Measurements from ENCODE around the gene LARP6. TPM values are rescaled to one million over a fixed set of nuclear protein-coding genes. Genes with fewer than 3 reads are reported as not detected.

LARP6 gene
- total RNA-seq, 1 experiment from 2014 or later, result 66.3 TPM

- Histone ChIP-seq H3K4me3 (ENCODE audit: low read depth in 2 of 2, low read length in 2 of 2) (no peak overlapping the region; a peak in 1 of 4 replicates), H3K4me1 (ENCODE audit: control insufficient read depth, insufficient read depth, low read length) (peaks cover 71% of the 10 kb centered on the region), H3K27me3 (ENCODE audit: control insufficient read depth, insufficient read depth, low read length) (no peaks in the 10 kb centered on the region), H3K27ac (ENCODE audit: low read length) (peak overlapping the region; percentile 100), H3K9me3 (ENCODE audit: control insufficient read depth, insufficient read depth, low read depth, low read length) (no peaks in the 10 kb centered on the region), H3K36me3 (ENCODE audit: control insufficient read depth, insufficient read depth, low read length) (no peaks in the 10 kb centered on the region)
- BruUV-seq (replicated peaks), result no TSS peak
- intact Hi-C loops (cut with micrococcal nuclease; ENCODE audit: unreplicated experiment), result no loop called here
- ATAC-seq (no peak), DNase-seq (ENCODE audit: low read depth, low spot score) (no peak)
- POLR2A ChIA-PET, result interaction anchor here (0.7 kb wide), 3 partner anchors 14 to 287 kb away, joined by 3 to 6 read pairs (median 5); no protein-coding TSS in a partner anchor
- TF ChIP-seq SIN3A (IDR thresholded peaks at IDR 0.05; ENCODE audit: borderline replicate concordance, insufficient read depth, low read depth, low read length), result no peak
- TF ChIP-seq CTCF (IDR thresholded peaks at IDR 0.05), result no peak
- no peak for TF ChIP-seq POLR2AphosphoS5 (IDR thresholded peaks at IDR 0.05; ENCODE audit: low read depth, low read length)
- no peak for TF ChIP-seq TCF7L2 (IDR thresholded peaks at IDR 0.05; ENCODE audit: low read depth, low read length)
- no peak for TF ChIP-seq REST (IDR thresholded peaks at IDR 0.05; ENCODE audit: insufficient read depth in 1 of 2, low read depth in 2 of 2, low read length in 1 of 2)
- CTCF ChIA-PET, result interaction anchor here (1.1 kb wide), 1 partner anchor 22 kb away, joined by 4 read pairs; no protein-coding TSS in a partner anchor
- in situ Hi-C loops (cut with HindIII; ENCODE audit: low pct_unique_long_range_greater_than_20kb, low sequenced_read_pairs), result no loop called here
Measured at GRCh38 chr15:70789213-70789612, 64.7 kb downstream of the LARP6 start.

GRCh38 chr15:70788114-70789049 lies 65.6 kb downstream of the LARP6 start:
- TF ChIP-seq POLR2AphosphoS5 (IDR thresholded peaks at IDR 0.05; ENCODE audit: low read depth, low read length) (peak; percentile 70), CTCF (IDR thresholded peaks at IDR 0.05) (no peak), SIN3A (IDR thresholded peaks at IDR 0.05; ENCODE audit: borderline replicate concordance, insufficient read depth, low read depth, low read length) (no peak), REST (IDR thresholded peaks at IDR 0.05; ENCODE audit: insufficient read depth in 1 of 2, low read depth in 2 of 2, low read length in 1 of 2) (no peak), TCF7L2 (IDR thresholded peaks at IDR 0.05; ENCODE audit: low read depth, low read length) (peak; percentile 80)
- no TSS peak for BruUV-seq (replicated peaks)
- Histone ChIP-seq H3K9me3 (ENCODE audit: control insufficient read depth, insufficient read depth, low read depth, low read length) (no peaks in the 10 kb centered on the region), H3K4me3 (ENCODE audit: low read depth in 2 of 2, low read length in 2 of 2) (no peak overlapping the region), H3K27me3 (ENCODE audit: control insufficient read depth, insufficient read depth, low read length) (no peaks in the 10 kb centered on the region), H3K36me3 (ENCODE audit: control insufficient read depth, insufficient read depth, low read length) (no peaks in the 10 kb centered on the region), H3K4me1 (ENCODE audit: control insufficient read depth, insufficient read depth, low read length) (peaks cover 72% of the 10 kb centered on the region), H3K27ac (ENCODE audit: low read length) (peak overlapping the region; percentile 100)
- intact Hi-C loops (cut with micrococcal nuclease; ENCODE audit: unreplicated experiment) (no loop called here), in situ Hi-C loops (cut with HindIII; ENCODE audit: low pct_unique_long_range_greater_than_20kb, low sequenced_read_pairs) (no loop called here)
- CTCF ChIA-PET, result interaction anchor here (1.1 kb wide), 1 partner anchor 23 kb away, joined by 4 read pairs; no protein-coding TSS in a partner anchor
- POLR2A ChIA-PET, result interaction anchor here (0.7 kb wide), 3 partner anchors 13 to 286 kb away, joined by 3 to 6 read pairs (median 5); no protein-coding TSS in a partner anchor
- peak; percentile 98 for DNase-seq (ENCODE audit: low read depth, low spot score)
- ATAC-seq, result peak; percentile 85
